OCI-LY7 (cell line): ENCODE results near the gene NAA25.

Experiments
- CTCF ChIP-seq: fragments of 200-600 bp; sonication (generic); conservative IDR thresholded peaks from 2 replicates; pipeline ENCODE4 v1.5.1; 2014; ENCODE audit warnings: mild to moderate bottlenecking, antibody characterized with exemption, low read length, moderate library complexity, mixed read lengths
- EZH2phosphoT487 ChIP-seq: fragments of 200-600 bp; sonication (generic); IDR thresholded peaks from 2 replicates; pipeline ENCODE4 v1.6.1; 2018; ENCODE audit warnings: low read depth, borderline replicate concordance, mild to moderate bottlenecking, mixed run types, antibody characterized with exemption, low read length, moderate library complexity, mixed read lengths

GRCh38 chr12:112087851-112088250, 20.7 kb downstream of the NAA25 start:
- TF ChIP-seq CTCF (no peak), EZH2phosphoT487 (no peak)
